Measurements from ENCODE around the gene TMEM86A. TPM values are rescaled to one million over a fixed set of nuclear protein-coding genes. Genes with fewer than 3 reads are reported as not detected.
"Not testable (repeated sequence)": the region's sequence is repeated elsewhere in the genome, so short reads cannot be mapped to it uniquely, and the experiment has no call there.

The TMEM86A gene
- total RNA-seq, result 1 to 10 TPM; 4.9 to 6.6 TPM
- polyA plus RNA-seq (ENCODE audit: insufficient read length in 2 of 2), result 1 to 10 TPM; 5.9 to 6.2 TPM
- long read RNA-seq, donor 1, transcript TMEM86A-201 (3 exons, 3,595 nt), result major isoform, 6 of 6 reads
- long read RNA-seq, donor 1, partial matches to known transcripts, result 0 of 6 reads
- long read RNA-seq, donor 1, other reads (novel, unspliced or antisense), result 0 of 6 reads
- long read RNA-seq, donor 2, partial matches to known transcripts, result 0 of 1 reads
- long read RNA-seq, donor 2, other reads (novel, unspliced or antisense), result 0 of 1 reads
- long read RNA-seq, donor 3, partial matches to known transcripts, result 0 of 1 reads
- long read RNA-seq, donor 3, other reads (novel, unspliced or antisense), result 0 of 1 reads
- long read RNA-seq, donor 4, partial matches to known transcripts, result 0 of 1 reads
- long read RNA-seq, donor 4, other reads (novel, unspliced or antisense), result 0 of 1 reads

GRCh38 chr11:18698341-18699268 is at the start of gene TMEM86A:
Gene TMEM86A, plus strand, starts transcription at chr11:18698779. Its CDS starts 108 bp downstream, at chr11:18698887.
- under 1% methylated on average over 98 of the region's 98 CpGs for WGBS (ENCODE audit: insufficient coverage)
- DNase-seq (ENCODE audit: low read depth in 4 of 6, low spot score in 6 of 6), result peak; percentile 69 to 97 (median 84)
- peaks cover 28% of the 10 kb centered on the region for H3K36me3 ChIP-seq (ENCODE audit: control insufficient read depth, insufficient read depth, low read length)

GRCh38 chr11:18650353-18650752 is 48.2 kb upstream of the TMEM86A start:
- peaks cover 2% of the 10 kb centered on the region for H3K27me3 ChIP-seq (ENCODE audit: control insufficient read depth, insufficient read depth, low read length)
- H3K9me3 ChIP-seq (ENCODE audit: control insufficient read depth, insufficient read depth, low read length), result no peaks in the 10 kb centered on the region
- H3K27ac ChIP-seq (ENCODE audit: low read depth, low read length), result no peak overlapping the region
- no peak overlapping the region for H3K4me3 ChIP-seq (ENCODE audit: low read depth, low read length)
- whole genome bisulfite sequencing (ENCODE audit: insufficient coverage), result no CpG with 5 or more reads among the region's 4 CpGs
- no peaks in the 10 kb centered on the region for H3K36me3 ChIP-seq (ENCODE audit: control insufficient read depth, insufficient read depth, low read length)
- no peaks in the 10 kb centered on the region for H3K4me1 ChIP-seq (ENCODE audit: control insufficient read depth, insufficient read depth, low read length)
- no peak for DNase-seq (ENCODE audit: low read depth in 4 of 6, low spot score in 6 of 6)

More at GRCh38 chr11:18698341-18699268, at the start of gene TMEM86A:
- no peaks in the 10 kb centered on the region for H3K27me3 ChIP-seq (ENCODE audit: control insufficient read depth, insufficient read depth, low read length)
- H3K4me1 ChIP-seq (ENCODE audit: control insufficient read depth, insufficient read depth, low read length), result peaks cover 19% of the 10 kb centered on the region
- peak within 1 kb of the TSS; percentile 69 for H3K27ac ChIP-seq (ENCODE audit: low read depth, low read length)
- H3K9me3 ChIP-seq (ENCODE audit: control insufficient read depth, insufficient read depth, low read length), result no peaks in the 10 kb centered on the region
- peak within 1 kb of the TSS; percentile 57 for H3K4me3 ChIP-seq (ENCODE audit: low read depth, low read length)

- H3K27me3 ChIP-seq (ENCODE audit: control insufficient read depth, insufficient read depth, low read length), result peaks cover 2% of the 10 kb centered on the region
- H3K9me3 ChIP-seq (ENCODE audit: control insufficient read depth, insufficient read depth, low read length), result no peaks in the 10 kb centered on the region
- no peak overlapping the region for H3K27ac ChIP-seq (ENCODE audit: low read depth, low read length)
- H3K4me3 ChIP-seq (ENCODE audit: low read depth, low read length), result no peak overlapping the region
- no peaks in the 10 kb centered on the region for H3K36me3 ChIP-seq (ENCODE audit: control insufficient read depth, insufficient read depth, low read length)
- WGBS (ENCODE audit: insufficient coverage), result 83% methylated on average over 15 of the region's 19 CpGs
- no peaks in the 10 kb centered on the region for H3K4me1 ChIP-seq (ENCODE audit: control insufficient read depth, insufficient read depth, low read length)
- peak in 2 of 6 donors; percentile 14 to 19 for DNase-seq (ENCODE audit: low read depth in 4 of 6, low spot score in 6 of 6)
These were observed 47.6 kb upstream of the TMEM86A start for GRCh38 chr11:18650859-18651557.

- H3K9me3 ChIP-seq (ENCODE audit: control insufficient read depth, insufficient read depth, low read length), result no peaks in the 10 kb centered on the region
- H3K27me3 ChIP-seq (ENCODE audit: control insufficient read depth, insufficient read depth, low read length), result no peaks in the 10 kb centered on the region
- H3K27ac ChIP-seq (ENCODE audit: low read depth, low read length), result no peak overlapping the region
- H3K4me3 ChIP-seq (ENCODE audit: low read depth, low read length), result no peak overlapping the region
- H3K36me3 ChIP-seq (ENCODE audit: control insufficient read depth, insufficient read depth, low read length), result no peaks in the 10 kb centered on the region
- no peaks in the 10 kb centered on the region for H3K4me1 ChIP-seq (ENCODE audit: control insufficient read depth, insufficient read depth, low read length)
- 90% methylated on average over 2 of the region's 5 CpGs for WGBS (ENCODE audit: insufficient coverage)
- no peak for DNase-seq (ENCODE audit: low read depth in 4 of 6, low spot score in 6 of 6)
These were observed 40.9 kb upstream of the TMEM86A start for GRCh38 chr11:18657673-18658072.

- not testable (repeated sequence) for H3K27ac ChIP-seq (ENCODE audit: low read depth, low read length); H3K4me1 ChIP-seq (ENCODE audit: control insufficient read depth, insufficient read depth, low read length); H3K9me3 ChIP-seq (ENCODE audit: control insufficient read depth, insufficient read depth, low read length); DNase-seq (ENCODE audit: low read depth in 4 of 6, low spot score in 6 of 6); H3K27me3 ChIP-seq (ENCODE audit: control insufficient read depth, insufficient read depth, low read length); H3K36me3 ChIP-seq (ENCODE audit: control insufficient read depth, insufficient read depth, low read length); H3K4me3 ChIP-seq (ENCODE audit: low read depth, low read length)
- WGBS (ENCODE audit: insufficient coverage), result no CpG with 5 or more reads among the region's 10 CpGs
These were observed 33.2 kb upstream of the TMEM86A start for GRCh38 chr11:18665353-18665872.

GRCh38 chr11:18668131-18668530 is 30.4 kb upstream of the TMEM86A start:
- WGBS (ENCODE audit: insufficient coverage), result 88% methylated on average over 4 of the region's 4 CpGs
- no peaks in the 10 kb centered on the region for H3K36me3 ChIP-seq (ENCODE audit: control insufficient read depth, insufficient read depth, low read length)
- no peak for DNase-seq (ENCODE audit: low read depth in 4 of 6, low spot score in 6 of 6)
- no peaks in the 10 kb centered on the region for H3K4me1 ChIP-seq (ENCODE audit: control insufficient read depth, insufficient read depth, low read length)
- no peaks in the 10 kb centered on the region for H3K27me3 ChIP-seq (ENCODE audit: control insufficient read depth, insufficient read depth, low read length)
- no peak overlapping the region for H3K4me3 ChIP-seq (ENCODE audit: low read depth, low read length)
- no peak overlapping the region for H3K27ac ChIP-seq (ENCODE audit: low read depth, low read length)
- no peaks in the 10 kb centered on the region for H3K9me3 ChIP-seq (ENCODE audit: control insufficient read depth, insufficient read depth, low read length)

GRCh38 chr11:18669219-18669596 is 29.4 kb upstream of the TMEM86A start:
- H3K9me3 ChIP-seq (ENCODE audit: control insufficient read depth, insufficient read depth, low read length), result no peaks in the 10 kb centered on the region
- H3K4me3 ChIP-seq (ENCODE audit: low read depth, low read length), result no peak overlapping the region
- no peaks in the 10 kb centered on the region for H3K36me3 ChIP-seq (ENCODE audit: control insufficient read depth, insufficient read depth, low read length)
- 91% methylated on average over 2 of the region's 2 CpGs for WGBS (ENCODE audit: insufficient coverage)
- no peaks in the 10 kb centered on the region for H3K27me3 ChIP-seq (ENCODE audit: control insufficient read depth, insufficient read depth, low read length)
- DNase-seq (ENCODE audit: low read depth in 4 of 6, low spot score in 6 of 6), result no peak
- H3K4me1 ChIP-seq (ENCODE audit: control insufficient read depth, insufficient read depth, low read length), result no peaks in the 10 kb centered on the region
- no peak overlapping the region for H3K27ac ChIP-seq (ENCODE audit: low read depth, low read length)

- WGBS (ENCODE audit: insufficient coverage), result 75% methylated on average over 2 of the region's 4 CpGs
- no peak overlapping the region for H3K27ac ChIP-seq (ENCODE audit: low read depth, low read length)
- no peaks in the 10 kb centered on the region for H3K36me3 ChIP-seq (ENCODE audit: control insufficient read depth, insufficient read depth, low read length)
These were observed 28.9 kb upstream of the TMEM86A start for GRCh38 chr11:18669711-18670110.

GRCh38 chr11:18671246-18671645 is 27.3 kb upstream of the TMEM86A start:
- no peaks in the 10 kb centered on the region for H3K9me3 ChIP-seq (ENCODE audit: control insufficient read depth, insufficient read depth, low read length)
- no peak overlapping the region for H3K27ac ChIP-seq (ENCODE audit: low read depth, low read length)
- H3K27me3 ChIP-seq (ENCODE audit: control insufficient read depth, insufficient read depth, low read length), result no peaks in the 10 kb centered on the region
- no peaks in the 10 kb centered on the region for H3K4me1 ChIP-seq (ENCODE audit: control insufficient read depth, insufficient read depth, low read length)
- WGBS (ENCODE audit: insufficient coverage), result 100% methylated on average over 1 of the region's 2 CpGs
- DNase-seq (ENCODE audit: low read depth in 4 of 6, low spot score in 6 of 6), result no peak
- H3K4me3 ChIP-seq (ENCODE audit: low read depth, low read length), result no peak overlapping the region
- no peaks in the 10 kb centered on the region for H3K36me3 ChIP-seq (ENCODE audit: control insufficient read depth, insufficient read depth, low read length)

More at GRCh38 chr11:18669711-18670110, 28.9 kb upstream of the TMEM86A start:
- no peaks in the 10 kb centered on the region for H3K4me1 ChIP-seq (ENCODE audit: control insufficient read depth, insufficient read depth, low read length)
- no peak for DNase-seq (ENCODE audit: low read depth in 4 of 6, low spot score in 6 of 6)
- H3K4me3 ChIP-seq (ENCODE audit: low read depth, low read length), result no peak overlapping the region
- no peaks in the 10 kb centered on the region for H3K27me3 ChIP-seq (ENCODE audit: control insufficient read depth, insufficient read depth, low read length)
- H3K9me3 ChIP-seq (ENCODE audit: control insufficient read depth, insufficient read depth, low read length), result no peaks in the 10 kb centered on the region
